Heart left ventricle (tissue), 16 donors: ENCODE data around the gene JMJD7. TPM values are rescaled to one million over a fixed set of nuclear protein-coding genes. Genes with fewer than 3 reads are reported as not detected.
"Not testable (repeated sequence)": the region's sequence is repeated elsewhere in the genome, so short reads cannot be mapped to it uniquely, and the experiment has no call there.

ENCODE experiments used
- ATAC-seq, 4 donors: fragments of 200-7000 bp; cut with Tn5 transposase; one replicate each; pipeline ENCODE4 v1.9.1; 2020 to 2022; ENCODE audit warnings: moderate library complexity in 4 of 4, mild to moderate bottlenecking in 3 of 4, moderate number of reproducible peaks in 1 of 4
- DNase-seq, 5 donors: peaks; one replicate each; pipeline ENCODE4 v3.0.0-alpha.2; 2020
- H3K27ac ChIP-seq, 12 donors: fragments of 200-600 bp; sonication (generic) in 4 of 12; one replicate each; pipeline versions ENCODE4 v1.5.0 to v1.8.0; 2016 to 2022; ENCODE audit warnings: mild to moderate bottlenecking in 2 of 12
- H3K27me3 ChIP-seq, 9 donors: fragments of 200-600 bp; sonication (generic) in 2 of 9; one replicate each; pipeline versions ENCODE4 v1.5.1 to v1.8.0; 2016 to 2022; ENCODE audit warnings: mild to moderate bottlenecking in 3 of 9
- H3K36me3 ChIP-seq, 9 donors: fragments of 200-600 bp; sonication (generic) in 2 of 9; one replicate each; pipeline versions ENCODE4 v1.5.0 to v1.8.0; 2018 to 2022; ENCODE audit warnings: mild to moderate bottlenecking in 2 of 9
- H3K4me1 ChIP-seq, 12 donors: fragments of 200-600 bp; sonication (generic) in 4 of 12; one replicate each; pipeline versions ENCODE4 v1.5.0 to v1.8.0; 2016 to 2022; ENCODE audit warnings: mild to moderate bottlenecking in 3 of 12
- H3K4me3 ChIP-seq, 12 donors: fragments of 200-600 bp; sonication (generic) in 4 of 12; one replicate each; pipeline versions ENCODE4 v1.5.0 to v1.8.0; 2017 to 2022; ENCODE audit warnings: mild to moderate bottlenecking in 9 of 12, moderate library complexity in 4 of 12
- H3K9me3 ChIP-seq, 12 donors: fragments of 200-600 bp; sonication (generic) in 4 of 12; one replicate each; pipeline versions ENCODE4 v1.5.0 to v1.8.0; 2016 to 2022; ENCODE audit warnings: mild to moderate bottlenecking in 1 of 12
- CTCF ChIP-seq, 12 donors: fragments of 200-600 bp; sonication (generic) in 4 of 12; IDR thresholded peaks; one replicate each; pipeline versions ENCODE4 v1.5.0 to v1.8.0; 2018 to 2022; ENCODE audit warnings: antibody characterized with exemption in 12 of 12, mild to moderate bottlenecking in 5 of 12
- POLR2A ChIP-seq, 2 donors: fragments of 450-650 bp; IDR thresholded peaks; one replicate each; pipeline ENCODE4 v1.6.1; 2017; ENCODE audit warnings: antibody characterized with exemption in 2 of 2, mild to moderate bottlenecking in 2 of 2, moderate library complexity in 2 of 2
- WGBS, 4 donors: extraction: QIAGEN DNeasy Blood & Tissue Kit in 2 of 4; methylation state at CpG; one replicate each; pipeline versions ENCODE4 v1.1.5 to v1.1.7; 2013 to 2018; 5-methylcytosine and 5-hydroxymethylcytosine counted together
- intact Hi-C, 10 donors: fragments of 100-400 bp; cut with DNase I; formaldehyde crosslinking; loops; one replicate each; pipeline versions ENCODE4 v1.11.1 to v1.14.2; 2022
- polyA plus RNA-seq, 2 donors: library from polyadenylated mRNA; stranded (reverse); fragments of 200-250 nt; gene quantifications; one replicate each; pipeline ENCODE4 v1.2.3, GENCODE V29; 2013
- total RNA-seq, 9 donors: library from RNA; depleted of rRNA in 2 of 9; stranded (reverse); fragments of >200 nt in 2 of 9; fragmentation: NEBNext Ultra II Directional in 3 of 9; extraction: Animal tissue kit (Norgen Biotek cat#: 25700) in 3 of 9; gene quantifications; one replicate each; pipeline versions ENCODE4 v1.1.0 to v1.2.4, GENCODE V29; 2016 to 2023
- donor health status: ischemic (EF 13 %, LVEDD 7.1; RV severe dilation, severe dysfunction).
- donor health status: healthy with polysubstance abuse.
- donor health status: DM: no; HTN: yes; CAD: no.
- donor health status: DM: no; HTN: no; CAD: no.
- donor health status: ischemic (EF 25% LVEDD 6.9; RV normal size, moderate dysfunction).
- donor health status: ischemic (EF 25% LVEDD 5.7; RV mildly dilated, moderate dysfunction).
- donor health status: healthy.
- donor health status: DM: yes; HTN: yes; CAD: no.
- donor health status: ischemic (EF 35%, LVEDD 5.7; RV mildly dilated, moderate dysfunction).
- donor health status: nonischemic (EF 11% LVEDD 7.7; RV severe dilation, severe dysfunction).
- donor health status: DM: yes; HTN: yes; CAD: no.
- donor health status: PGD.
- donor health status: ischemic (EF 29% LVEDD 5.4; RV normal size, mild dysfunction).
- donor health status: nonischemic (EF 23%, LVEDD 6.1; RV moderate dilation, normal function).

Gene JMJD7
- total and polyA plus RNA-seq, 11 donors, result 5.4 to 20.6 (median 11.8) TPM

- no peaks in the 10 kb centered on the region for H3K9me3 ChIP-seq
- H3K27me3 ChIP-seq, result no peaks in the 10 kb centered on the region
- no peak overlapping the region for H3K4me3 ChIP-seq
- TF ChIP-seq POLR2A (IDR thresholded peaks at IDR 0.05) (no peak), CTCF (IDR thresholded peaks at IDR 0.05) (no peak)
- intact Hi-C loops, result loop anchor here in 7 of 10 donors (2.0 to 10.0 kb wide), 8 partner anchors 42 to 235 kb away; partner anchors contain the start of genes EHD4 (in 3 of the 7), SPTBN5 (in 3 of the 7) and MAPKBP1 (in 1 of the 7)
- H3K36me3 ChIP-seq, result peaks cover 0 to 16% (median 7%) of the 10 kb centered on the region in 9 donors
- no peak for DNase-seq
- WGBS, 4 donors, result 87 to 91% (median 90%) methylated on average over 11 to 13 of the region's 13 CpGs
- H3K27ac ChIP-seq, result no peak overlapping the region
- no peak for ATAC-seq
- peaks cover 0 to 26% (median 16%) of the 10 kb centered on the region in 12 donors for H3K4me1 ChIP-seq
Observed at GRCh38 chr15:41829959-41830646, 2.2 kb downstream of the JMJD7 start.

GRCh38 chr15:41831291-41831690, 3.4 kb downstream of the JMJD7 start:
- DNase-seq, result not testable (repeated sequence)
- WGBS, 4 donors, result 80 to 91% (median 89%) methylated on average over 4 of the region's 4 CpGs

GRCh38 chr15:41832208-41832607, 4.3 kb downstream of the JMJD7 start:
- intact Hi-C loops, result loop anchor here in 2 of 10 donors (5.0 to 10.0 kb wide), 2 partner anchors 60 to 233 kb away; partner anchors contain the start of gene SPTBN5 (in 1 of the 2)
- 91 to 94% (median 93%) methylated on average over 8 to 10 of the region's 10 CpGs for WGBS, 4 donors
- no peak for TF ChIP-seq POLR2A (IDR thresholded peaks at IDR 0.05)
- TF ChIP-seq CTCF (IDR thresholded peaks at IDR 0.05), result no peak

More at GRCh38 chr15:41831291-41831690, 3.4 kb downstream of the JMJD7 start:
- Histone ChIP-seq H3K36me3 (peaks cover 0 to 19% (median 7%) of the 10 kb centered on the region in 9 donors), H3K4me1 (peaks cover 0 to 29% (median 18%) of the 10 kb centered on the region in 12 donors)
- H3K9me3 ChIP-seq, H3K27ac ChIP-seq, ATAC-seq, H3K4me3 ChIP-seq, H3K27me3 ChIP-seq: not testable (repeated sequence)
- intact Hi-C loops, result loop anchor here in 2 of 10 donors (5.0 to 10.0 kb wide), 2 partner anchors 61 to 234 kb away; partner anchors contain the start of gene SPTBN5 (in 1 of the 2)

GRCh38 chr15:41832875-41833274, 5.0 kb downstream of the JMJD7 start:
- TF ChIP-seq CTCF (IDR thresholded peaks at IDR 0.05) (no peak), POLR2A (IDR thresholded peaks at IDR 0.05) (no peak)
- Histone ChIP-seq H3K9me3 (no peaks in the 10 kb centered on the region), H3K4me3 (no peak overlapping the region), H3K36me3 (peaks cover 0 to 27% (median 11%) of the 10 kb centered on the region in 9 donors), H3K27ac (no peak overlapping the region), H3K4me1 (peaks cover 0 to 25% (median 13%) of the 10 kb centered on the region in 12 donors), H3K27me3 (no peaks in the 10 kb centered on the region)
- DNase-seq (no peak), ATAC-seq (no peak)
- 75 to 88% (median 80%) methylated on average over 3 of the region's 3 CpGs for WGBS, 4 donors
- intact Hi-C loops, result loop anchor here in 2 of 10 donors (5.0 to 10.0 kb wide), 2 partner anchors 59 to 232 kb away; partner anchors contain the start of gene SPTBN5 (in 1 of the 2)

More at GRCh38 chr15:41832208-41832607, 4.3 kb downstream of the JMJD7 start:
- peaks cover 0 to 23% (median 11%) of the 10 kb centered on the region in 9 donors for H3K36me3 ChIP-seq
- H3K4me3 ChIP-seq, result no peak overlapping the region
- H3K27ac ChIP-seq, result no peak overlapping the region
- ATAC-seq, result no peak
- no peak for DNase-seq
- no peaks in the 10 kb centered on the region for H3K9me3 ChIP-seq
- no peaks in the 10 kb centered on the region for H3K27me3 ChIP-seq
- H3K4me1 ChIP-seq, result peaks cover 0 to 28% (median 17%) of the 10 kb centered on the region in 12 donors
